ENCODE measurements around the gene MPST.

The MPST gene

DNA sequence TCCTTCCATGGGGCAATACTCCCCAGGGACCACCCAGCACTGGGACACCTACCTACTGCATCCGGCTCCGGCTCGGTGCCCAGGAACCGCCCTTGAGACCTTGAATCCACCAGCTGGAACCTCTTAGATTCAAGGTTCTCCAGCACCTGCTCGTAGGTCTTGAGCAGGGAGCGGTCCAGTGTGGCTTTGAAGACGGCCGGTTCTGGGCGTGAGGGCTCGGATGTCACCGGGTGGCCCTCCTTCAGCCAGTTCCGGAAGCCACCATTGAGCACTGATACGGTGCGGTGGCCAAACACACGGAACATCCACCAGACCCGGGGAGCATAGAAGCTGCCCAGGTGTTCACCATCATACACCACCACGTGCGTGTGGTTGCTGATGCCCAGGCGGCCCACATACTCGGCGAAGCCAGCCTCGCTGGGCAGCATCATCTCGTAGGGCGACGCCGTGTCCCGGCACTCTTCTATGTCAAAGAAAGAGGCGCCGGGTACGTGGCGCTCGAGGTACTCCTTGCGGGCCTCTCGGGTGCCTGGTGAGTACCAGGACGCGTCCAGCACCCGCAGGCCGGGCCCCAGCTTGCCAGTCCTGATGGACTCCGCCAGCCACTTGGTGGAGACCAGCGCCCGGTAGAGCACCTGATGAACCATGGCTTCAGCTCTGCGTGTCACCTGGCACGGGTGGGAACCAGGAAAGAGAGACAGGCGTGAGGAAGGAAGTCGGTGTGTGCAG lies 1.3 kb upstream of the MPST start:
- Histone ChIP-seq H3K4me3 (ENCODE audit: low read length) (peak overlapping the region; percentile 71), H3K27me3 (ENCODE audit: control insufficient read depth, insufficient read depth, low read length) (no peaks in the 10 kb centered on the region), H3K36me3 (ENCODE audit: control insufficient read depth, insufficient read depth, low read length) (peaks cover 5% of the 10 kb centered on the region), H3K9me3 (ENCODE audit: control insufficient read depth, low read length) (no peaks in the 10 kb centered on the region), H3K4me1 (ENCODE audit: control insufficient read depth, insufficient read depth, low read length) (peaks cover 83% of the 10 kb centered on the region), H3K9ac (ENCODE audit: low read length) (peak overlapping the region; percentile 85)

DNA sequence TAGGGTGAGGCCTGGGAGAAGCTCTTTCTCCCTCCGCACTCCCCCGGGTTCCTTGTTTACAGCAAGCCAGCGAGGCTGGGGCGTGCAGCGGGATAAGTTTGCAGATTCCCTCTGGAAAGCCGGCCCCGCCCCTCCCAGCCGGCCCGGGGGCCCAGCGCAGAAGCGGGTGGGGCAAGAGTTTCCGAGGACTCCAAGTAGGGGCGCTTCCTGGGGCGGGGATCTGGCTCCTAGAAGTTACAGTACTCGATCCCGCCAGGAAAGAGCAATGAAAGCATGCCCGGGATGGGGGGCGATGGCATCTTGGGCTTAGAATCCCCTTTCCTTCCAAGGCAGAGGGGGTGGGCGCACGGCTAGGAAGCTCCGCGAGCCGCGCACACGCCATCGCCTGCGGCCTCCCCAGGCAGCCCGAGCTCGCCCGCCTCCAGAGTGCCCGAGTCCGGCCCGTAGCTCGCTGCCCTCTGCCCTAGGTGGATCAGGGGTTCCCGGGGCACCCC lies 680 bp upstream of the MPST start:
- peaks cover 83% of the 10 kb centered on the region for H3K4me1 ChIP-seq (ENCODE audit: control insufficient read depth, insufficient read depth, low read length)
- H3K9me3 ChIP-seq (ENCODE audit: control insufficient read depth, low read length), result no peaks in the 10 kb centered on the region
- H3K4me3 ChIP-seq (ENCODE audit: low read length), result peak overlapping the region; percentile 71
- H3K9ac ChIP-seq (ENCODE audit: low read length), result peak overlapping the region; percentile 85
- peaks cover 5% of the 10 kb centered on the region for H3K36me3 ChIP-seq (ENCODE audit: control insufficient read depth, insufficient read depth, low read length)
- H3K27me3 ChIP-seq (ENCODE audit: control insufficient read depth, insufficient read depth, low read length), result no peaks in the 10 kb centered on the region

DNA sequence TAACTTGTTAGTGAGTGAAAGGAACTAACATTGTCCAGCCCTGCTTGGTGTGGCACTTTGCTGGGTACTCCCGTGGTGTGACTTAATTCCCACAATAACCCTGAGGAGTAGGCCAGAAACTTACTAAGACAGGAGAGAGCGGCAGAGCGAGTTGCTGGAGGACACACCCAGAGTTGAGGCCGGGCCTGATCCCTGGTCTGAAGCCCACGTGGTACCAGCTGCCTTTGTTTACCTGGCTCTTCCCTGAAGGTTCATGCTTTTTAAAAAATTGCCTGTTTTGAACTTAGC lies 594 bp downstream of the MPST start:
- H3K4me3 ChIP-seq (ENCODE audit: low read length), result peak overlapping the region; percentile 67
- peak overlapping the region; percentile 92 for H3K9ac ChIP-seq (ENCODE audit: low read length)
- peaks cover 5% of the 10 kb centered on the region for H3K36me3 ChIP-seq (ENCODE audit: control insufficient read depth, insufficient read depth, low read length)
- H3K9me3 ChIP-seq (ENCODE audit: control insufficient read depth, low read length), result no peaks in the 10 kb centered on the region
- H3K27me3 ChIP-seq (ENCODE audit: control insufficient read depth, insufficient read depth, low read length), result no peaks in the 10 kb centered on the region
- peaks cover 82% of the 10 kb centered on the region for H3K4me1 ChIP-seq (ENCODE audit: control insufficient read depth, insufficient read depth, low read length)

DNA sequence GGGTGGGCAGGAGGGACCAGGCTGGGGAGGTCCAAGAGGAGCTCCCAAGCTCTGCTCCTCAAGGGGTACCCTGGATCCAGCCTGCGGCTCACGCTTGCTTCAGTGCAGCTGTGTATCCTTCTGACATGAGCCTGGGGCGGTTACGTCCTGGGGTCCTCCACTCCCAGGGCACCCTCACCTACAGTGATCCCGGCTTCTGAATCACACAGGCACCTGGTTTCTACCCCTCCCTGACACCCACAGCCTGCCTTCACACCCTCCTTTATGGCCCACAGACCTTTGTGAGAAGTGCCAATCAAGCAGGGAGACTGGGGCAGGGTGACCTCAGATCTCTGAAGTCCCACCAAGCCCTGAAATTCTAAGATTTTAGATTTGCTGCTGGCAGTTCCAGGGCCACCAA lies 1.5 kb downstream of the MPST start:
- Histone ChIP-seq H3K9ac (ENCODE audit: low read length) (peak overlapping the region; percentile 92), H3K36me3 (ENCODE audit: control insufficient read depth, insufficient read depth, low read length) (peaks cover 5% of the 10 kb centered on the region), H3K9me3 (ENCODE audit: control insufficient read depth, low read length) (no peaks in the 10 kb centered on the region), H3K4me3 (ENCODE audit: low read length) (no peak overlapping the region), H3K27me3 (ENCODE audit: control insufficient read depth, insufficient read depth, low read length) (no peaks in the 10 kb centered on the region), H3K4me1 (ENCODE audit: control insufficient read depth, insufficient read depth, low read length) (peaks cover 77% of the 10 kb centered on the region)

DNA sequence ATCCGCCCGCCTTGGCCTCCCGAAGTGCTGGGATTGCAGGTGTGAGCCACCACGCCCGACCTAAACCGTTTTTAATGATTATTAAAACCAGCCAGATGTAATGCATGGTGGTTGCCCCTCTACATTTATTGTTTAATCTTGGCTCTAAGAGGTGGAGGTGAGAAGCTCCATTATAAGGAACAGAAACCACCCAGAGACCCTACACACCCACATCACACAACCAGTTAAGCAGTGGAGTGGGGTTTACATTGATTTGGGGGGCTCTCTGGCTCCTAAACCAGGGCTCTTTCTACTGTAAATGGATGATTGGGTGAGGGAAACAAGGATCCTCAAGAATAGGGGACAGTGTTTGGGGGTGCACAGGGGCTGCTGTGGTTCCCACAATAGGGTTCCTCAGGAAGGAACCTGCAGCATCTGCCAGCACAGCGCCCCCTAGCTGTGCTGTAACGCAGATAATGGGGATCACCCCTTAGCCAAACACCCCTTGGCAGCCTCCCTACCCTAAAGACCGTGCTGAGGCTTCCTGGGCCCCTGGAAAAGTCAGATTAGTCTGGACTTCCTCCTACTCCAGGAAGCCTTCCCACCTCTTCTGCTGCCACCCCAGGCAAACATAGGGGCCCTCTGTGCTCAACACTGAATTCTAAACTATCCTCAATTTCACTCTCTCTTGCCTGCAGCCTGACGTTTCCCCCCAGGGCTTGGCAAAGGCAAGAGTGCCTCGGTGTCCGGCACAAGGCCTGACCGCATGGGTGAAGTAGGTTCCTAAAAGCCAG lies 2.4 kb downstream of the MPST start:
- Histone ChIP-seq H3K4me1 (ENCODE audit: control insufficient read depth, insufficient read depth, low read length) (peaks cover 70% of the 10 kb centered on the region), H3K27me3 (ENCODE audit: control insufficient read depth, insufficient read depth, low read length) (no peaks in the 10 kb centered on the region), H3K9ac (ENCODE audit: low read length) (peak overlapping the region; percentile 7), H3K9me3 (ENCODE audit: control insufficient read depth, low read length) (no peaks in the 10 kb centered on the region), H3K4me3 (ENCODE audit: low read length) (peak overlapping the region; percentile 17), H3K36me3 (ENCODE audit: control insufficient read depth, insufficient read depth, low read length) (peaks cover 5% of the 10 kb centered on the region)

DNA sequence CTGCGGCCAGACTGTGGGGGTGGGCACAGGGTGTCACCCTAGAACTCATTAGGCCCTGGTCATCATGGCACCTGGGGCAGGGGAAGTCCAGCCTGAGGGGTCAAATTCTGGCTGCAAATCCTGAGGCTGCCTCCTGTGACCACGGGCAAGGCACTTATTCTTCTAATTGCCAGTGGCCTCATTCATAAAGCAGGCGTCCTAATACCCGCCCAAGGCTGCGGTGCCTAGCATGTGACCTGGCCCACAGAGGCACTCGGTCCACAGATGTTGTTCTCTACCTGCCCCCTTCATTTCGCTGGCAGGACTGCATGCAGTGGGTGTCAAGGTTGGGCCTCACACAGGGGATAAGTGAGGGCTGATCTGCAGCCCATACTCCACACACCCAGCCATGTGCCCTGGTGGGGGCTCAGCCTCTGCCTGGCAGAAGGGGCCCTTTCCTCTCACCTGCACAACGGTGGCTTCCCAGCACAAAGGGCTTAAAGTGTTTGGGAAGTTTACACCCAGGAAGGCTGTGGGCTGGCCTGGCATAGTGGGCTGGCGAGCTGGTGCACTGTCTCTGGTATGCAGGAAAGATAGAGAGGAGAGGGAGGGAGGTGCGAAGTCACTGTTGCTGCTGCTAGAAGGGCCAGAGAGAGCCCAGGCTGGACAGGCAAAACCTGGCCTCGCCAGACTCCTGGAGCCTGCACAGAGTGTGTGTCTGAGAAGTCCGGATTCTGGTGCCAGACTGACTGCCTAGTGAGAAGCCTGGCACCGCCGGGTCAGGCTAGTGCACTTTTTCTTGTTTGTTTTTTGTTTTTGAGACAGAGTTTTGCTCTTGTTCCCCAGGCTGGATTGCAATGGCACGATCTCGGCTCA lies 3.2 kb downstream of the MPST start:
- H3K9ac ChIP-seq (ENCODE audit: low read length), result peak overlapping the region; percentile 7
- H3K4me1 ChIP-seq (ENCODE audit: control insufficient read depth, insufficient read depth, low read length), result peaks cover 62% of the 10 kb centered on the region
- no peaks in the 10 kb centered on the region for H3K27me3 ChIP-seq (ENCODE audit: control insufficient read depth, insufficient read depth, low read length)
- peaks cover 2% of the 10 kb centered on the region for H3K36me3 ChIP-seq (ENCODE audit: control insufficient read depth, insufficient read depth, low read length)
- H3K9me3 ChIP-seq (ENCODE audit: control insufficient read depth, low read length), result no peaks in the 10 kb centered on the region
- H3K4me3 ChIP-seq (ENCODE audit: low read length), result peak overlapping the region; percentile 17

DNA sequence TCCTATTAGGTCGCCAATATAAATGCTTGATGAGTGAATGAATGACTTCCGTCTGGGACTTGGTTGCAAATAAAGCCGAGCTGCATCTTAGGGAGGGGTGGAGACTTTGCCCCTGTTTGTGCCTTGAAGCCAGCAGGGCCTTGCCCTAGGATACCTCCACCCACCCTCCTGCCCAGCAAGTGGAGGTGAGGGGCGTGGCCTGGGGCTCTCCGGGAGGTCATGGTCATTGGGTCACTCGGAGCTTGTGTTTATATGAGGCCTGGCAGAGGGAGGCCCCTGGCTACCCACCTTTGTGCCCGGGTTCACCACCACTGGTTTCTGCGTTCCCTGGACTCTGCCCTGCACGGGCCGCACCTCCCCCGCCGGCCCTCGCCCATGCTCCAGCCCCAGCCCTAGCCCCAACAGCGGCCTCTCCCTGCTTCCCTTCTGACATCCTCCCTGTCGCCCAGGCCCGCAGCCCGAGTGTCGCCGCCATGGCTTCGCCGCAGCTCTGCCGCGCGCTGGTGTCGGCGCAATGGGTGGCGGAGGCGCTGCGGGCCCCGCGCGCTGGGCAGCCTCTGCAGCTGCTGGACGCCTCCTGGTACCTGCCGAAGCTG lies 4.3 kb downstream of the MPST start:
- Histone ChIP-seq H3K9ac (ENCODE audit: low read length) (no peak overlapping the region), H3K4me1 (ENCODE audit: control insufficient read depth, insufficient read depth, low read length) (peaks cover 51% of the 10 kb centered on the region), H3K4me3 (ENCODE audit: low read length) (no peak overlapping the region)

DNA sequence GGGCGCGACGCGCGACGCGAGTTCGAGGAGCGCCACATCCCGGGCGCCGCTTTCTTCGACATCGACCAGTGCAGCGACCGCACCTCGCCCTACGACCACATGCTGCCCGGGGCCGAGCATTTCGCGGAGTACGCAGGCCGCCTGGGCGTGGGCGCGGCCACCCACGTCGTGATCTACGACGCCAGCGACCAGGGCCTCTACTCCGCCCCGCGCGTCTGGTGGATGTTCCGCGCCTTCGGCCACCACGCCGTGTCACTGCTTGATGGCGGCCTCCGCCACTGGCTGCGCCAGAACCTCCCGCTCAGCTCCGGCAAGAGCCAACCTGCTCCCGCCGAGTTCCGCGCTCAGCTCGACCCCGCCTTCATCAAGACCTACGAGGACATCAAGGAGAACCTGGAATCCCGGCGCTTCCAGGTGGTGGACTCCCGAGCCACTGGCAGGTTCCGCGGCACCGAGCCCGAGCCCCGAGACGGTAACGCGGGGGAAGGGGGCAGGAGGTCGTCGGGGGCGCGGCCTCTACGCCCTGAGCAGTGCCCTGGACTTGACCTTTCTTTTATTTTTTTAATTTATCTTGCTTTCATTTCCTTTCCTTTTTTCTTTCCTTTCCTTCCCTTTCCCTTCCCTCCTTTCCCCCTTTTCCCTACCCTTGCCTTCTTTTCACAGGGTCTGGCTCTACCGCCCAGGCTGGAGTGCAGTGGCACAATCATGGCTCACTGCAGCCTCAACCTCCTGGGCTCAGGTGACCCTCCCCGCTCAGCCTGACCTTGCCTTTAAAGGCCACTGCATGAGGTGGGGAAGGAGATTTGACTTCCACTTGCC lies 5.0 kb downstream of the MPST start:
- Histone ChIP-seq H3K27me3 (ENCODE audit: control insufficient read depth, insufficient read depth, low read length) (no peaks in the 10 kb centered on the region), H3K4me1 (ENCODE audit: control insufficient read depth, insufficient read depth, low read length) (peaks cover 51% of the 10 kb centered on the region), H3K36me3 (ENCODE audit: control insufficient read depth, insufficient read depth, low read length) (no peaks in the 10 kb centered on the region), H3K4me3 (ENCODE audit: low read length) (no peak overlapping the region), H3K9ac (ENCODE audit: low read length) (peak overlapping the region; percentile 23), H3K9me3 (ENCODE audit: control insufficient read depth, low read length) (no peaks in the 10 kb centered on the region)

More for the DNA sequence above, 4.3 kb downstream of the MPST start:
- Histone ChIP-seq H3K36me3 (ENCODE audit: control insufficient read depth, insufficient read depth, low read length) (no peaks in the 10 kb centered on the region), H3K9me3 (ENCODE audit: control insufficient read depth, low read length) (no peaks in the 10 kb centered on the region), H3K27me3 (ENCODE audit: control insufficient read depth, insufficient read depth, low read length) (no peaks in the 10 kb centered on the region)

DNA sequence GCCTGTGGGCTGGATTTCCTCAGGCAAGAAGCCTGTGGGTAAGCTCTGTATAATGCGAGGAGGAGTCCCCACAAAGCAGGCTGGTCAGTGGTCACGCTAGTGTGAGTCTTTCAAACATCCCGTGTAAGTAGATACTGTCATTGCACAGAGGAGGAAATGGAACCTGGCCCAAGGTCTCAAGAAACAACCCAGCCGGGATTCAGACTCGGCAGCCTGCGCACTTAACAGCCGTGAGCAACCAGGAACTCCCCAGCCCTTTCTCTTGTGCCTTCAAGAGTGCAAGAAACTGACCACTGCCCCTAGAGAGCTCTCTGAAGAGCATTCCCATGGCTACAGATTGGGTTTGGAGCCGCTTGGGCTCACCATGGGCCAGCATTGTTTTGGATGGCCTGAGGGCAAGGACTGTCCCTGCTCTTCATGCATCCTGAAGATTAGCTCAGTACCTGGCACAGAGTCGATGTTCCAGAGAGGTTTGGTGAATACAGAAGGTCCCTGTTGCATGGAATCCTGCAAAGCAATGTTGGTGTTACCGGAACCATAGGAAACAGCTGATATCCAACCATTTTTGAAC lies 6.0 kb downstream of the MPST start:
- Histone ChIP-seq H3K4me3 (ENCODE audit: low read length) (no peak overlapping the region), H3K36me3 (ENCODE audit: control insufficient read depth, insufficient read depth, low read length) (peaks cover 5% of the 10 kb centered on the region), H3K9me3 (ENCODE audit: control insufficient read depth, low read length) (no peaks in the 10 kb centered on the region), H3K9ac (ENCODE audit: low read length) (no peak overlapping the region), H3K27me3 (ENCODE audit: control insufficient read depth, insufficient read depth, low read length) (no peaks in the 10 kb centered on the region), H3K4me1 (ENCODE audit: control insufficient read depth, insufficient read depth, low read length) (peaks cover 46% of the 10 kb centered on the region)

DNA sequence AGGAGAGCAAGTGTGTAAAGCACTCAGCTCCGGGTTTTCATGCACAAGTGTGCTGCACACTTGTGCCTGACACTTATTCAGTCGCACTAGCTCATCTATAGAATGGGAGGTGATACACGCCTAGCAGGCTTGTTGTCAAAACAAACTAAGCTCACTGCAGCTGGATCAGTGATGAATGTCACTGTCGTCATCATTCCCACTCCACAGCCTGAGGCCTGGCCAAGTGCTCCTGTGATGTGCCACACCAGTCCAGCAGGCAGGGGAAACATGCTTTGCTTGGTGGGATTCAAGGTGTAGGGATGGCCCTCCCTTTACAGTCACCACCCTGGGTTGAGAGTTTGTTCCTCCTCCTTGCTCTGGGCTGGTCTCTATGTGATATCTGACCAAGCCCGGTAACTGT lies 6.8 kb downstream of the MPST start:
- no peak overlapping the region for H3K9ac ChIP-seq (ENCODE audit: low read length)

DNA sequence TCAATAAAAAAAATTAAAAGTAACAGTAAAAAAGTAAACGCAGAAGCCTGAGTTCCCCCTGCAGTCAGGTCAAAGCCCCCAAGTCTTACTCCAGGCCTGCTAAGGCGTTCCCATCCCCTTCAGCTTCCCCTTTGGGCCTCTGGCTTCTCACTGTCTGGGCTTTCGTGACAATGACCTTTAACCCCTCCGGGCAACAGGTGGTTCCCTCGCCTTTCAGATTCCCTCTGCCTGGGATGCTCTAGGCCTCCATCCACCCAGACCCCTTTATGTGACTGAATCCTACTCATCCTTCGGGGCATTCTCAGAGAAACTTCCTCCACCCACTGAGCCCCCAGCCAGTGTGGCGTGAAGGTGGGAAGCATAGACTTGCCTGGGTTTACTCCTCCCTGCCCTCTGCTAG lies 8.0 kb downstream of the MPST start:
- Histone ChIP-seq H3K27me3 (ENCODE audit: control insufficient read depth, insufficient read depth, low read length) (no peaks in the 10 kb centered on the region), H3K4me1 (ENCODE audit: control insufficient read depth, insufficient read depth, low read length) (peaks cover 46% of the 10 kb centered on the region), H3K9me3 (ENCODE audit: control insufficient read depth, low read length) (no peaks in the 10 kb centered on the region), H3K36me3 (ENCODE audit: control insufficient read depth, insufficient read depth, low read length) (peaks cover 6% of the 10 kb centered on the region), H3K9ac (ENCODE audit: low read length) (peak overlapping the region; percentile 9), H3K4me3 (ENCODE audit: low read length) (no peak overlapping the region)

More for the DNA sequence above, 6.8 kb downstream of the MPST start:
- no peaks in the 10 kb centered on the region for H3K27me3 ChIP-seq (ENCODE audit: control insufficient read depth, insufficient read depth, low read length)
- peaks cover 45% of the 10 kb centered on the region for H3K4me1 ChIP-seq (ENCODE audit: control insufficient read depth, insufficient read depth, low read length)
- peaks cover 6% of the 10 kb centered on the region for H3K36me3 ChIP-seq (ENCODE audit: control insufficient read depth, insufficient read depth, low read length)
- no peaks in the 10 kb centered on the region for H3K9me3 ChIP-seq (ENCODE audit: control insufficient read depth, low read length)
- H3K4me3 ChIP-seq (ENCODE audit: low read length), result no peak overlapping the region
